Germinal center (tissue), 1 donor: ENCODE results near the gene RANBP1.

Experiments used
- DNase-seq: peaks from one replicate; pipeline ENCODE4 v3.0.0; 2012; ENCODE audit warnings: mixed read lengths, low spot score

RANBP1 gene

GRCh38 chr22:20125201-20126174 lies 9.6 kb downstream of the RANBP1 start:
- no peak for DNase-seq

- no peak for DNase-seq
Measured at GRCh38 chr22:20126284-20127029, 10.6 kb downstream of the RANBP1 start.

- no peak for DNase-seq
Measured at GRCh38 chr22:20127318-20127868, 11.5 kb downstream of the RANBP1 start.

GRCh38 chr22:20127869-20128618 lies 12.1 kb downstream of the RANBP1 start:
- no peak for DNase-seq

- DNase-seq: no peak
Measured at GRCh38 chr22:20128619-20128901, 12.7 kb downstream of the RANBP1 start.

- peak; percentile 43 for DNase-seq
Measured at GRCh38 chr22:20128902-20129746, 13.2 kb downstream of the RANBP1 start.

- no peak for DNase-seq
Measured at GRCh38 chr22:20129747-20130014, 13.8 kb downstream of the RANBP1 start.

GRCh38 chr22:20130319-20130718 lies 14.4 kb downstream of the RANBP1 start:
- peak; percentile 39 for DNase-seq

GRCh38 chr22:20130731-20131596 lies 15.1 kb downstream of the RANBP1 start:
- DNase-seq: peak; percentile 80

- DNase-seq: peak; percentile 59
Measured at GRCh38 chr22:20131597-20131858, 15.6 kb downstream of the RANBP1 start, which contains the start of gene ZDHHC8. ZDHHC8 (plus strand) TSS chr22:20131804; CDS start chr22:20131948, 144 bp downstream.

- DNase-seq: no peak
Measured at GRCh38 chr22:20131859-20132685, 16.2 kb downstream of the RANBP1 start.

GRCh38 chr22:20132686-20133246 lies 16.9 kb downstream of the RANBP1 start:
- no peak for DNase-seq

- no peak for DNase-seq
Measured at GRCh38 chr22:20133930-20134549, 18.1 kb downstream of the RANBP1 start.

GRCh38 chr22:20135265-20135664 lies 19.4 kb downstream of the RANBP1 start:
- DNase-seq: no peak

- DNase-seq: peak; percentile 41
Measured at GRCh38 chr22:20135806-20136602, 20.1 kb downstream of the RANBP1 start.

- no peak for DNase-seq
Measured at GRCh38 chr22:20136603-20136873, 20.6 kb downstream of the RANBP1 start.

- DNase-seq: no peak
Measured at GRCh38 chr22:20137113-20137512, 21.2 kb downstream of the RANBP1 start.

GRCh38 chr22:20137671-20138416 lies 21.9 kb downstream of the RANBP1 start:
- no peak for DNase-seq
